Esophagus squamous epithelium (tissue), 4 donors: ENCODE results near the gene NT5DC4.

Experiments
- CTCF ChIP-seq, 6 experiments: fragments of 450-650 bp in 4 of 6; fragments of 200-600 bp in 2 of 6; sonication (generic) in 2 of 6; IDR thresholded peaks; one replicate each; pipeline ENCODE4 v1.5.1; 2016 to 2019; ENCODE audit warnings: antibody characterized with exemption in 6 of 6, mild to moderate bottlenecking in 4 of 6, moderate library complexity in 4 of 6
- POLR2A ChIP-seq, 4 donors: fragments of 450-650 bp; IDR thresholded peaks; one replicate each; pipeline ENCODE4 v1.6.1; 2017; ENCODE audit warnings: antibody characterized with exemption in 4 of 4, mild to moderate bottlenecking in 4 of 4, moderate library complexity in 3 of 4

- TF ChIP-seq POLR2A (IDR thresholded peaks at IDR 0.05): no peak
- TF ChIP-seq CTCF (IDR thresholded peaks at IDR 0.05): no peak
These were observed 40.1 kb upstream of the NT5DC4 start for GRCh38 chr2:112680666-112681101.
